Activated CD4-positive, alpha-beta T cell treated with anti-CD3 and anti-CD28 coated beads for 36 hours (primary cell): ENCODE measurements around the gene ZSCAN21. TPM values are rescaled to one million over a fixed set of nuclear protein-coding genes. Genes with fewer than 3 reads are reported as not detected.
A peak's percentile ranks its signal among the peaks of the same experiment; 100 is the strongest.

Experiments used
- ATAC-seq: fragments of 200-7000 bp; cut with Tn5 transposase; one replicate; pipeline ENCODE4 v1.10.0; 2021; ENCODE audit warnings: mild to moderate bottlenecking, moderate library complexity
- CTCF ChIA-PET: fragments of 350-600 bp; sonication (Branson Sonifier 250); formaldehyde crosslinking; loops from one replicate; lab custom pipeline; 2021; ENCODE audit warnings: antibody characterized with exemption; lab: Charles Lee
- POLR2A ChIA-PET: fragments of 350-600 bp; sonication (Branson Sonifier 250); formaldehyde crosslinking; loops from one replicate; lab custom pipeline; 2021; ENCODE audit warnings: antibody characterized with exemption, inconsistent platforms; lab: Charles Lee
- DNase-seq: peaks from one replicate; pipeline ENCODE4 v3.0.0-alpha.2; 2020
- H3K27ac Mint-ChIP-seq: one replicate; pipeline ENCODE4 v1.8.0; 2021; ENCODE audit warnings: mixed read lengths
- H3K27me3 Mint-ChIP-seq: one replicate; pipeline ENCODE4 v1.8.0; 2021; ENCODE audit warnings: mixed read lengths
- H3K36me3 Mint-ChIP-seq: one replicate; pipeline ENCODE4 v1.8.0; 2021; ENCODE audit warnings: low read depth, mixed read lengths
- H3K4me1 Mint-ChIP-seq: one replicate; pipeline ENCODE4 v1.8.0; 2021; ENCODE audit warnings: mixed read lengths
- H3K4me3 Mint-ChIP-seq: one replicate; pipeline ENCODE4 v1.8.0; 2021; ENCODE audit warnings: mild to moderate bottlenecking, moderate library complexity, mixed read lengths
- H3K9me3 Mint-ChIP-seq: one replicate; pipeline ENCODE4 v1.8.0; 2021; ENCODE audit warnings: low read depth, mixed read lengths
- intact Hi-C, 2 experiments: fragments of 100-400 bp; cut with DNase I in 1 of 2; cut with micrococcal nuclease in 1 of 2; formaldehyde crosslinking; loops; one replicate each; pipeline versions ENCODE4 v1.14.2 to v1.15.1; 2022 to 2024; cut with DNase I, micrococcal nuclease
- total RNA-seq, 2 experiments: library from RNA; stranded (reverse); gene quantifications; one replicate each; pipeline ENCODE4 v1.2.3, GENCODE V29; 2021

The ZSCAN21 gene
- total RNA-seq, 2 experiments from 2014 or later = 6.4 to 7.4 TPM

DNA sequence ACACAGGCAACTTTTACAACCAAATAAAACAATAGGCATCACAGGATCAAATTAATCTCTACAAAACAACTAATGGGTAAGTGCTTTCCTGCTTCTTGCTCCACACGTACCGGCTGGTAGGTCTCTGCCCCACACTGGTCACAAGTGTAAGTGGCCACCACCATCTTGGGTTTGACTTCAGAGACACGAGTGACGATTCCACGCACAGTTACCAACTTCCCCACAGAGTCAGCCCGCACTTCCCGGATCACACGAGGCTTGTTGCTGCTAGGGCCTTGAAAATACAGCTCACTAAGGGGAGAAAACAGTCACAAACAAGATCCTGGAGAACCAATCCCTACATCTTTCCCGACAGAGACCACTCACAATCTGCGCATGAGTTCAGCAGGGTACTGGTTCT is 49.3 kb downstream of the ZSCAN21 start:
- Mint-ChIP-seq H3K27me3 (no peaks in the 10 kb centered on the region), H3K4me1 (peaks cover 46% of the 10 kb centered on the region), H3K36me3 (peaks cover 68% of the 10 kb centered on the region), H3K27ac (peak overlapping the region; percentile 80), H3K4me3 (peak overlapping the region; percentile 90), H3K9me3 (no peaks in the 10 kb centered on the region)
- DNase-seq (no peak), ATAC-seq (no peak)
- intact Hi-C loops = no loop called here
- CTCF ChIA-PET = interaction anchor here (0.7 kb wide), 1 partner anchor 202 kb away, joined by 3 read pairs; no protein-coding TSS in a partner anchor
- POLR2A ChIA-PET = interaction anchor here (4.9 kb wide), 1 partner anchor 9 kb away, joined by 74 read pairs; the partner anchor contains the start of gene COPS6

DNA sequence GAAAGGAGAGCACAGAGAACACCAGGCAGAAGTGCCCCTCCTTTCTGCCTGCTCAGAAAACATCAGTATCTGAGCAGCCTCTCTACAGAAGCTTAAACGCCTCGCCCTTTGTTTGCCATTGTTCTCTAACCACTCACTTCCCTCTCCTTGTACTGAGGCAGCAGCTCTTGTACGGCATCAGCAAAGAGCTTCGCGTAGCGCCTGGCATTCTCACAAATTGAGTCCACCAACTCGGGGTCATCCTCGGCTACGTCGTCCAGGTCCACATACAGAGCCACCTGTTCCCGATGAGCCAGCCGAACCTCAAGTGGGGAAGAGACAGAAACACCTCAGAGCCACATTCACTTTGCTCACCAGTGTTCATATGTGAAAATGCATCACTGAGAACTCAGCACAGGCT is 49.9 kb downstream of the ZSCAN21 start:
- no peak for DNase-seq
- Mint-ChIP-seq H3K4me1 (peaks cover 46% of the 10 kb centered on the region), H3K27ac (peak overlapping the region; percentile 94), H3K27me3 (no peaks in the 10 kb centered on the region), H3K9me3 (no peaks in the 10 kb centered on the region), H3K4me3 (peak overlapping the region; percentile 90), H3K36me3 (peaks cover 63% of the 10 kb centered on the region)
- intact Hi-C loops = no loop called here
- ChIA-PET CTCF (interaction anchor here (0.5 to 0.7 kb wide), 3 partner anchors 187 to 1056 kb away, joined by 3 read pairs; no protein-coding TSS in a partner anchor), POLR2A (interaction anchor here (4.9 kb wide), 1 partner anchor 9 kb away, joined by 74 read pairs; the partner anchor contains the start of gene COPS6)
- ATAC-seq = no peak

DNA sequence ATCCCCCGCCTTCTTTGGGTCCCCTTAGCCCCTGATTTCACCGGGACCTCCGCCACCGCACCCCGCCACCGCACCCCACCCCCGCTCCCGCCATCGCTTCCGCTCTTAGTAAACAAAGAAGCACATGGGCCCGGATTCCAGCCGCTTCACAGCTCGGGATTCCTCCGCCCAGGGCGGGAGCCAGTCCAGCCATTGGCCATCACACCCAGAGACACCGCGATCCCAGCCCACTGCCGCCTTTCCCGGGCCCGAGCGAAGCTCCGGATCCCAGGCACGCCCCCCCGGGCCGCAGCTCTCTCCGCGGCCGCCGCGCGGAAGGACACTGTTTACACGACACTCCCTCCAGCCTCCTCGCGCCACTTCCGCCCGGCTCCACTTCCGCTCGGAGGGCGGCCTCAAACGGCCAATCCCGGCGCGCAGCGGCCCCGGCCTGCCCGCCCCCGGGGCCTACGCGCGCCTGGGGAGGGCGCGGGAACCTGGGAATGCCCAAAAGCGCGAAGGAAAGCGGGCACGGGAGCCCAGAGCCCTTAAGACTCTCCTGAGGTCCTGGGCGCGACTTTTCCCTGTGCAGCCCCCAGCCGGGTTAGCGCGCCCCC is 50.9 kb downstream of the ZSCAN21 start:
- CTCF ChIA-PET = interaction anchor here (0.6 to 3.0 kb wide), 6 partner anchors 10 to 722 kb away, joined by 3 to 14 read pairs (median 6); partner anchors contain the start of gene MBLAC1
- DNase-seq = peak; percentile 93
- peak; percentile 79 for ATAC-seq
- intact Hi-C loops = loop anchor here (1.0 to 5.0 kb wide), 14 partner anchors 10 to 693 kb away; partner anchors contain the start of genes CNPY4 (in 2 of the 2), TAF6 (in 2 of the 2), ZNF3 (in 2 of the 2) and BUD31 (in 1 of the 2)
- Mint-ChIP-seq H3K4me3 (peak overlapping the region; percentile 90), H3K4me1 (peaks cover 46% of the 10 kb centered on the region), H3K27me3 (no peaks in the 10 kb centered on the region), H3K36me3 (peaks cover 58% of the 10 kb centered on the region), H3K27ac (peak overlapping the region; percentile 94), H3K9me3 (no peaks in the 10 kb centered on the region)
- POLR2A ChIA-PET = interaction anchor here (0.5 to 4.9 kb wide), 9 partner anchors 10 to 553 kb away, joined by 3 to 74 read pairs (median 7); partner anchors contain the start of genes COPS6, MBLAC1, TRIM4 and ZCWPW1

DNA sequence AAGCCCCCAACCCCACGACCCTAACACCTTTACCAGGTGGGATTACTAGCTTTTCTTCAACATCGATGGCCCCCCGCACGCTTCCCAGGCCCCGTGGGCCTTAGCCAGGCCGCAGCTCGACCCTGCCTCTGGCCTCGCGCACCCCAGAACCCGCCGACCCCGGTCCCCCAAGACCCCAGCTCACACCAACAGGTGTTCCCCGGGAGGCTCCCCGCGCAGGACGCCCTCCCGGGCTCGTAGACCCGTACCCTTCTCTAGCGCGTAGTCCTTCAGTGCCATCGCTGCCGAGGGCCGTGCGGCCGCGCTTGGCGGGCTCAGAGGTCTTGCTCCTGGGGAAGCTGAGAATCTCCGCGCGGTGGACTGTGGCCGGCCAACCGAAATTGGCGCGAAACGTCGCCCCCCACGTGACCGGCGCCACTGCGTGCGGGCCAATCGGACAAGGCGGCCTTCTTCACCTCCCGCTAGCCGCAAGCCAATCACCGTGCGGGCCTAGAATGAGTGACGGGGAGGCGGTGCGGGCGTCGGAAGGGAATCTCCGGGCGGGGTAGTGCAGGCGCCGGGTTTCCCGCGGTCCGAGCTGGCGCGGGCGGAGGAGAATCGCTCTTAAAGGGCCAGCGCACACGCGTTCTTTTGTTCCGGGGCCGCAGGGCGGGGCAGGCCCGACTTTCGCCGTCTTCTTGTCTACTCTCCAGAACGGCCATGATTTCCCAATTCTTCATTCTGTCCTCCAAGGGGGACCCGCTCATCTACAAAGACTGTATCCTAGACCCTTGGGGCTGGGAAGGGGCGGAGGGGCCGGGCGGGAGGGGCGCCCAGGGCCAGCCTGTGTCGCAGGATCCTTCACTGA is 51.7 kb downstream of the ZSCAN21 start, which contains the start of the genes AP4M1 and MCM7:
Gene AP4M1 (plus strand): TSS at position 628 of the 847 bp plus-strand sequence. CDS start 72 bp downstream, at position 700.
Gene MCM7 (minus strand): TSS at position 382 of the 847 bp plus-strand sequence. CDS start 103 bp downstream, at position 279.
- POLR2A ChIA-PET = interaction anchor here (0.6 to 4.9 kb wide), 14 partner anchors 10 to 678 kb away, joined by 3 to 74 read pairs (median 5); partner anchors contain the start of genes COPS6, LAMTOR4, MBLAC1 and TRIM4
- Mint-ChIP-seq H3K27me3 (no peaks in the 10 kb centered on the region), H3K27ac (peak within 1 kb of the TSS; percentile 94), H3K4me3 (peak within 1 kb of the TSS; percentile 90), H3K4me1 (peaks cover 41% of the 10 kb centered on the region), H3K9me3 (no peaks in the 10 kb centered on the region), H3K36me3 (peaks cover 52% of the 10 kb centered on the region)
- CTCF ChIA-PET = interaction anchor here (0.6 to 3.0 kb wide), 11 partner anchors 9 to 722 kb away, joined by 3 to 14 read pairs (median 4); partner anchors contain the start of genes COPS6 and MBLAC1
- peak; percentile 91 for ATAC-seq
- intact Hi-C loops = loop anchor here (1.0 to 5.0 kb wide), 12 partner anchors 18 to 694 kb away; partner anchors contain the start of genes CNPY4 (in 2 of the 2), TAF6 (in 2 of the 2), ZNF3 (in 2 of the 2) and BUD31 (in 1 of the 2)
- peak; percentile 99 for DNase-seq

DNA sequence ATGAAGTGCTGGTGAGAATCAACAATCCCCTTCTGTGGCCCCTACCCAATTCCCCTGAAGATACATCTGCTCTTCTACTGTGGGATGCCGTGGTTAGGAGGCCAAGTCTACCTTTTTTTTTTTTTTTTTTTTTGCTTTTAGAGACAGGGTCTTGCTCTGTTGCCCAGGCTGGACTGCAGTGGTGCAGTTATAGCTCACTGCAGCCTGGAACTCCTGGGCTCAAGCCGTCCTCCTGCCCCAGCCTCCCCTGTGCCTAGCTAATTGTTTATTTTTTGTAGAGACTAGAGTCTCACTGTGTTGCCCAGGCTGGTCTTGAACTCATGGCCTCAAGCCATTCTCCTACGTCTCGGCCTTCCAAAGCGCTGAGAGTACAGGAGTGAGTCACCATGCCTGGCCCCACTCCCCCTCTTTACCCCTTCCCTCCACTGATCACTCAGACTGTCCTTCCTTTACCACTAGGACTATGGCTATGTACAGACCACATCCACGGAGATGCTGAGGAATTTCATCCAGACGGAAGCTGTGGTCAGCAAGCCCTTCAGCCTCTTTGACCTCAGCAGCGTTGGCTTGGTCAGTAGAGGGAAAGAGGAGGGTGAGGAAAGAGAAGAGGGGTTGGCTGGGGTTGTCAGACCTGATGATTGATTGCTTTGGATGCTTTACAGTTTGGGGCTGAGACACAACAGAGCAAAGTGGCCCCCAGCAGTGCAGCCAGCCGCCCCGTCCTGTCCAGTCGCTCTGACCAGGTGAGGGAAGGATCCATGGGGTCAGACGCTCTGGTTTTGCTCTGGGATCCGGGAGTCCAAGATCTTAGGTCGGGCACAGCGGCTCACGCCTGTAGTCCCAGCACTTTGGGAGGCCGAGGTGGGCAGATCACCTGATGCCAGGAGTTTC is 53.6 kb downstream of the ZSCAN21 start:
- Mint-ChIP-seq H3K36me3 (peaks cover 36% of the 10 kb centered on the region), H3K4me3 (peak overlapping the region; percentile 90), H3K27me3 (no peaks in the 10 kb centered on the region), H3K9me3 (no peaks in the 10 kb centered on the region), H3K4me1 (peaks cover 30% of the 10 kb centered on the region), H3K27ac (peak overlapping the region; percentile 66)
- no peak for DNase-seq
- intact Hi-C loops = loop anchor here in 1 of 2 experiments (5.0 kb wide), 2 partner anchors 569 to 696 kb away; partner anchors contain the start of genes BUD31, GNB2 and PDAP1
- CTCF ChIA-PET = interaction anchor here (0.6 to 3.0 kb wide), 4 partner anchors 17 to 325 kb away, joined by 3 to 14 read pairs (median 4); partner anchors contain the start of gene ZCWPW1
- POLR2A ChIA-PET = interaction anchor here (1.1 to 4.9 kb wide), 3 partner anchors 13 to 602 kb away, joined by 4 to 74 read pairs (median 9); partner anchors contain the start of genes COPS6 and POP7
- ATAC-seq = no peak

DNA sequence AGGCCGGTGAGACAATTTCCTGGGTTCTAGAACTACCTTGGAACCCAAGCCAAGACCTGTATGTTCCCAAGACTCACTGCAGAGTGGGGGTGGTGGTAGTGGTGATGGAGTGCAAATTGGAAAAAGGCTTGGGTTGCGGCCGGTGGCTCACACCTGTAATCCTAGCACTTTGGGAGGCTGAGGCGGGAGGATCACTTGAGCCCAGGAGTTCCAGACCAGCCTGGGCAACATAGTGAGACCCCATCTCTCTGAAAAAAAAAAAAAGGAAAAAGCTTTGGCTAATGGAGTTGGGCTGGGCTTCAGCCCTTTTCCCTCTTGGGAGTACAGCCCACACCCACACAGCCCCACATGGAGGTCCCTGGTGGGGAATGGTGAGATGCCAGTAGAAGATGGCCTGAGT is 56.0 kb downstream of the ZSCAN21 start:
- CTCF ChIA-PET = interaction anchor here (0.6 to 0.7 kb wide), 2 partner anchors 12 to 423 kb away, joined by 3 read pairs; no protein-coding TSS in a partner anchor
- intact Hi-C loops = no loop called here
- POLR2A ChIA-PET = interaction anchor here (0.6 kb wide), 1 partner anchor 300 kb away, joined by 4 read pairs; no protein-coding TSS in a partner anchor
- Mint-ChIP-seq H3K9me3 (no peaks in the 10 kb centered on the region), H3K4me1 (peaks cover 9% of the 10 kb centered on the region), H3K27ac (no peak overlapping the region), H3K4me3 (no peak overlapping the region), H3K36me3 (peaks cover 19% of the 10 kb centered on the region), H3K27me3 (no peaks in the 10 kb centered on the region)
- no peak for DNase-seq
- no peak for ATAC-seq

DNA sequence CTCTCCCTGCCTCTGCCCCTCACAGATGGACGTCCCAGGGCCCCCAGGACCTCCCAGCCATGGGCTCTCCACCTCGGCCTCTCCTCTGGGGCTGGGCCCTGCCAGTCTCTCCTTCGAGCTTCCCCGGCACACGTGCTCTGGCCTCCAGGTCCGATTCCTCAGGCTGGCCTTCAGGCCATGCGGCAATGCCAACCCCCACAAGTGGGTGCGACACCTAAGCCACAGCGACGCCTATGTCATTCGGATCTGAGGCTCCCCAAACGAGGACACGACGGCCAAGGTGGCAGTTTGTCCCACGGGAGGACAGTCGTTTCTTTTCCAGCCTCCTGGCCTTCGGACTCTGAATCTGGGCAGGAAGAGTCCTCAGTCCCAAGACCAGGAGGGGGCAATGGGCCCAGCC is 57.1 kb downstream of the ZSCAN21 start:
- DNase-seq (no peak), ATAC-seq (no peak)
- POLR2A ChIA-PET = interaction anchor here (0.6 kb wide), 1 partner anchor 13 kb away, joined by 3 read pairs; no protein-coding TSS in a partner anchor
- H3K4me1 Mint-ChIP-seq = peaks cover 9% of the 10 kb centered on the region
- CTCF ChIA-PET = no interaction called here
- H3K27ac Mint-ChIP-seq = no peak overlapping the region
- H3K4me3 Mint-ChIP-seq = no peak overlapping the region
- H3K36me3 Mint-ChIP-seq = peaks cover 21% of the 10 kb centered on the region
- H3K9me3 Mint-ChIP-seq = no peaks in the 10 kb centered on the region
- no peaks in the 10 kb centered on the region for H3K27me3 Mint-ChIP-seq
- intact Hi-C loops = no loop called here

DNA sequence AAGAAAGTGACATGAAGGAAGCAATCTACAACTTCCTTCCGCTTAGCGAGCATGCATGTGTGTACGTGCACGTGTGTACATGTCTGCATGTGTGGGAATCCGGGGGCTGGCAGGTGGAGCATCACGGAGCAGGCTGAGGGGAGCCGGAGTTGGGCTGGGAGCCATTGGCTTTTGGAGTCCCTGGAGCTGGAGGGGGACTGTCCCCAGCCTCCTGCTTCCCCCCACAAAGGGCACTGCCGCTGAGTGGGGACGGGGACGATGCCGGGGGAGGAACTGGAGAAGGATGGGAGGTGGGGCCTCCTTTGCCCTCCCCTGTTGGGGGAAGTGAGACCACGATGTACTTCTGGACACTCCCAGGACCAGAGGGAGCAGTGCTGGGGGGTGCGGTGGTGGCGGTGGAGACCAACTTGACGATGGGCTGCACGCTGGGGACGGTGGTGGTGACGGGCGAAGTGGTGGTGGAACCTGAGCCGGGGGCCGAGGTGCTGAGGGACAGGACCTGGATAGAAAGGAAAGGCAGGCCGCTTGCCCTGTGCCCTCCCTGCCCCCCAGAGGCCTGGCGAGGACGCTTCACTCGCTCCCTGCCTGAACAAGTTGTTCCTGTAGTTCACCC is 57.7 kb downstream of the ZSCAN21 start:
- Mint-ChIP-seq H3K27ac (no peak overlapping the region), H3K4me3 (no peak overlapping the region), H3K9me3 (no peaks in the 10 kb centered on the region), H3K4me1 (peaks cover 9% of the 10 kb centered on the region), H3K27me3 (no peaks in the 10 kb centered on the region), H3K36me3 (peaks cover 22% of the 10 kb centered on the region)
- ATAC-seq = no peak
- CTCF ChIA-PET = interaction anchor here (0.6 kb wide), 1 partner anchor 15 kb away, joined by 3 read pairs; no protein-coding TSS in a partner anchor
- DNase-seq = no peak
- POLR2A ChIA-PET = no interaction called here
- intact Hi-C loops = no loop called here

DNA sequence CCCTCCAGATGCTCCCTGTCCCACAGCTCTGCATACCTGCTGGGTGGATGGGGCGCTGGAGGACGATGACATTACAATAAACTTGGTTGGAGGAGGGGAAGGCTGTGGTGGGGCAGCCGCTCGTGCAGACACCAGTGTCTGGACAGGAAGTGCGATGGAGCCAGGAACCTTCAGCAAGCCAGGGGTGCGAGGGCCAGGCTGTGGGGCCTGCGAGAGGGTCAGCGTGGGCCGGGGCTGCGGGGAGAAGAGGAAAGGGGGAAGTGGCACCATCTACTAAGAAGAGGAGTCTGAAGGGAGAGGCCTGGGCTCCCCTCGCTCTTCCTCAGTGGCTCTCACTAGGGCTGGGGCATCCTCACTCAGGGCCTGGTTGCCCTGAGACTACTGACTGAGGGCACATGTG is 58.3 kb downstream of the ZSCAN21 start:
- POLR2A ChIA-PET = no interaction called here
- Mint-ChIP-seq H3K27ac (no peak overlapping the region), H3K36me3 (peaks cover 25% of the 10 kb centered on the region)

More for the DNA sequence above, 58.3 kb downstream of the ZSCAN21 start:
- H3K4me1 Mint-ChIP-seq = peaks cover 4% of the 10 kb centered on the region
- H3K9me3 Mint-ChIP-seq = no peaks in the 10 kb centered on the region
- H3K4me3 Mint-ChIP-seq = no peak overlapping the region
- CTCF ChIA-PET = interaction anchor here (0.6 kb wide), 1 partner anchor 14 kb away, joined by 3 read pairs; no protein-coding TSS in a partner anchor
- ATAC-seq (no peak), DNase-seq (no peak)
- H3K27me3 Mint-ChIP-seq = no peaks in the 10 kb centered on the region
- intact Hi-C loops = no loop called here
